Adrenal gland (tissue), 5 donors: ENCODE results near the gene MICU1.

ENCODE experiments used
- CTCF ChIP-seq, 6 experiments: fragments of 450-650 bp in 4 of 6; fragments of 200-600 bp in 2 of 6; sonication (generic) in 1 of 6; IDR thresholded peaks; 1 replicate in 5 of 6; 2 replicates in 1 of 6; pipeline versions ENCODE4 v1.5.1 to v1.8.0; 2016 to 2021; ENCODE audit warnings: antibody characterized with exemption in 6 of 6, mild to moderate bottlenecking in 2 of 6, moderate library complexity in 1 of 6
- POLR2A ChIP-seq, 2 donors: fragments of 450-650 bp; IDR thresholded peaks; one replicate each; pipeline ENCODE4 v1.6.1; 2017; ENCODE audit warnings: antibody characterized with exemption in 2 of 2, mild to moderate bottlenecking in 2 of 2, moderate library complexity in 1 of 2
- donor health status: DM: no; HTN: no; CAD: no.

GRCh38 chr10:72663971-72664370, 38.1 kb upstream of the MICU1 start:
- TF ChIP-seq CTCF (IDR thresholded peaks at IDR 0.05) (no peak), POLR2A (IDR thresholded peaks at IDR 0.05) (no peak)
